HepG2 (cell line): ENCODE results near the gene PREX1. TPM values are rescaled to one million over a fixed set of nuclear protein-coding genes. Genes with fewer than 3 reads are reported as not detected.

ENCODE experiments used
- FLYWCH1 ChIP-seq: sonication (generic); formaldehyde crosslinking; IDR thresholded peaks from 2 replicates; pipeline ENCODE4 v1.8.1; 2023; ENCODE audit warnings: mild to moderate bottlenecking, missing genetic modification reagents
- HES4 ChIP-seq: sonication (generic); formaldehyde crosslinking; IDR thresholded peaks from 2 replicates; pipeline ENCODE4 v1.9.0; 2021; ENCODE audit warnings: mild to moderate bottlenecking, missing genetic modification reagents, borderline replicate concordance
- NR2F1 ChIP-seq, 2 experiments: fragments of 450-650 bp in 1 of 2; formaldehyde crosslinking in 1 of 2; IDR thresholded peaks; 2 replicates each; pipeline versions ENCODE4 v1.5.0 to v1.6.1; 2016 to 2020; ENCODE audit warnings: mild to moderate bottlenecking in 1 of 2, missing compliant biosample characterization in 1 of 2, missing genetic modification reagents in 1 of 2, moderate library complexity in 1 of 2
- STAG1 ChIP-seq: sonication (generic); formaldehyde crosslinking; IDR thresholded peaks from 2 replicates; pipeline ENCODE4 v1.4.0; 2020; ENCODE audit warnings: missing genetic modification reagents
- TSC22D2 ChIP-seq: sonication (generic); formaldehyde crosslinking; IDR thresholded peaks from 2 replicates; pipeline ENCODE4 v1.5.1; 2020; ENCODE audit warnings: missing genetic modification reagents, mild to moderate bottlenecking, borderline replicate concordance
- ZFP90 ChIP-seq: sonication (generic); formaldehyde crosslinking; IDR thresholded peaks from 2 replicates; pipeline ENCODE4 v1.8.0; 2022; ENCODE audit warnings: missing genetic modification reagents, mild to moderate bottlenecking, inconsistent platforms, borderline replicate concordance
- ZFYVE20 ChIP-seq: sonication (generic); formaldehyde crosslinking; IDR thresholded peaks from 2 replicates; pipeline ENCODE4 v1.8.0; 2023; ENCODE audit warnings: low read depth, mild to moderate bottlenecking, moderate library complexity, missing genetic modification reagents, borderline replicate concordance
- ZNF124 ChIP-seq: sonication (generic); formaldehyde crosslinking; IDR thresholded peaks from 2 replicates; pipeline ENCODE4 v1.4.0; 2020; ENCODE audit warnings: missing genetic modification reagents
- ZNF33B ChIP-seq: sonication (generic); formaldehyde crosslinking; IDR thresholded peaks from 2 replicates; pipeline ENCODE4 v1.5.1; 2020; ENCODE audit warnings: mild to moderate bottlenecking, missing genetic modification reagents
- ZNF543 ChIP-seq: sonication (generic); formaldehyde crosslinking; IDR thresholded peaks from 2 replicates; pipeline ENCODE4 v1.4.0; 2020; ENCODE audit warnings: mild to moderate bottlenecking, missing genetic modification reagents
- ZNF547 ChIP-seq: sonication (generic); formaldehyde crosslinking; IDR thresholded peaks from 2 replicates; pipeline ENCODE4 v1.5.1; 2020; ENCODE audit warnings: mild to moderate bottlenecking, missing genetic modification reagents
- ZNF589 ChIP-seq: sonication (generic); formaldehyde crosslinking; conservative IDR thresholded peaks from 2 replicates; pipeline ENCODE4 v1.8.0; 2022; ENCODE audit warnings: mild to moderate bottlenecking, moderate library complexity, missing genetic modification reagents
- ZNF782 ChIP-seq: sonication (generic); formaldehyde crosslinking; IDR thresholded peaks from 2 replicates; pipeline ENCODE4 v1.4.0; 2020; ENCODE audit warnings: missing genetic modification reagents, mild to moderate bottlenecking, borderline replicate concordance
- ZNF792 ChIP-seq: IDR thresholded peaks from 2 replicates; pipeline ENCODE4 v1.6.1; 2016
- ZNF878 ChIP-seq: sonication (generic); formaldehyde crosslinking; IDR thresholded peaks from 2 replicates; pipeline ENCODE4 v1.8.1; 2023; ENCODE audit warnings: mild to moderate bottlenecking, missing genetic modification reagents, moderate library complexity
- ZSCAN31 ChIP-seq: sonication (generic); formaldehyde crosslinking; IDR thresholded peaks from 2 replicates; pipeline ENCODE4 v1.5.0; 2020; ENCODE audit warnings: low read depth, mild to moderate bottlenecking, missing genetic modification reagents
- polyA plus RNA-seq, 8 experiments: library from polyadenylated mRNA; depleted of rRNA in 3 of 8; stranded (reverse) in 7 of 8; unstranded in 1 of 8; fragments of >200 nt; fragmentation: Illumina TruSeq in 4 of 8; extraction: Trizol in 4 of 8; gene quantifications; 2 replicates each; pipeline versions ENCODE4 v1.2.1 to v1.2.3, GENCODE V29; 2011 to 2016; ENCODE audit warnings: low read depth in 4 of 8, missing spikeins in 1 of 8, mixed read lengths in 1 of 8; ENCODE audit not compliant: insufficient read depth in 1 of 8
- total RNA-seq, 5 experiments: library from RNA; depleted of rRNA; stranded (reverse); fragments of >200 nt; fragmentation: Illumina TruSeq; extraction: Trizol; gene quantifications; 2 replicates each; pipeline ENCODE4 v1.2.3, GENCODE V29; 2016; ENCODE audit warnings: low read depth in 1 of 5
- TF ChIP-seq, protein P1 (sequence below): sonication (generic); formaldehyde crosslinking; IDR thresholded peaks from 2 replicates; pipeline ENCODE4 v1.5.0; 2020; ENCODE audit warnings: mild to moderate bottlenecking, missing genetic modification reagents
- TF ChIP-seq, protein P2 (sequence below): sonication (generic); formaldehyde crosslinking; conservative IDR thresholded peaks from 2 replicates; pipeline ENCODE4 v1.8.0; 2022; ENCODE audit warnings: missing genetic modification reagents
- TF ChIP-seq, protein P3 (sequence below): sonication (generic); formaldehyde crosslinking; conservative IDR thresholded peaks from 2 replicates; pipeline ENCODE4 v1.8.1; 2023; ENCODE audit warnings: missing genetic modification reagents
- TF ChIP-seq, protein P4 (sequence below): fragments of 450-650 bp; IDR thresholded peaks from 2 replicates; pipeline ENCODE4 v1.6.1; 2017
- TF ChIP-seq, protein P5 (sequence below): IDR thresholded peaks from 2 replicates; pipeline ENCODE4 v1.6.1; 2018; ENCODE audit warnings: missing genetic modification reagents

The PREX1 gene
- total and polyA plus RNA-seq, 2 of the 13 experiments (the other 11 are each of a cell fraction or from before 2014, with no cell fraction given): 0.02 to 0.04 TPM

DNA sequence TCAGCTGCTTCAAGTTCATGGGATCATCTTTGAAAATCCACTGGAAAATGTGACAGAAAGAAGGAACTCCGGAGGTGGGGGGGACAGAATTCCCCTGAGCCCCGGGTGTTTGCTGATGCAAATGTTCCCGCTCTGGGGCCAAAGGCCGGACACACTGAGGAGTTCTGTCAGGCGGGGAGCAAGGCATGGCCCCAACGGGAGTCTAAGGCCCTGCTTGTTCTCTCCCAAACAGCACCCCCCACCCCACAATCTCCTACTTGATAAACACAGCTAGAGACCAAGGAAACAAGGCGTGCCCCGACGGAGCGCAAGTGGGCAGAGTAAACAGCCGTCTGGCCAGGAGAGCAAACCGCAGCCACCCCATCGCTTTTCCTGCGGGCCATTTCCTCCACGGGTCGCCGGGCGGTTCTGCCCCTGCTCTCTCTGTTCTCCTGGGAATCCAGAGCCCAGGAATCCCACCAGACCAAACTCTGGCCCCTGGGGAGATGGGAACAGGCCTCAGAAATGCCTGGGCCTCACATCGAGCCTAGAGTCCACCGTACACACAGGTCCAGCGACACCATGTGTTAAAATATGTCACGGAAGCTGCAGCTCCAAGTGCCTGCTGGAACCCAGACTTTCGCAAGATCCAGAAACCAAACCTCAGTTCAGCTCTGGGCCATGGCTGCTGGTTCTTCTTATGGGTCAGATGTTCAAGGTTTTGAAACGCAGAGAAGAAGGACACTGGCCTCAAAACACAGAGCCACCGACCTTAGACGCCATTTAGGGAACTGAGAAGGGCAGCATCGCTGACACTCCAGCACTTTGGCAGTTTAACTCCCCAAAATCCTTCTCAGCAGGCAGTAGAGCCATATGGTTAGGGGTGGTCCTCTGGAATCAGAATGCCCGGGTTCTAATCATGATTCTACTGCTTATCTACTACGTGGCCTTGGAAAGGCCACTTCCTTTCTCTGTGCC, 104.2 kb downstream of the PREX1 start (continued):
- TF ChIP-seq, protein P1, sequence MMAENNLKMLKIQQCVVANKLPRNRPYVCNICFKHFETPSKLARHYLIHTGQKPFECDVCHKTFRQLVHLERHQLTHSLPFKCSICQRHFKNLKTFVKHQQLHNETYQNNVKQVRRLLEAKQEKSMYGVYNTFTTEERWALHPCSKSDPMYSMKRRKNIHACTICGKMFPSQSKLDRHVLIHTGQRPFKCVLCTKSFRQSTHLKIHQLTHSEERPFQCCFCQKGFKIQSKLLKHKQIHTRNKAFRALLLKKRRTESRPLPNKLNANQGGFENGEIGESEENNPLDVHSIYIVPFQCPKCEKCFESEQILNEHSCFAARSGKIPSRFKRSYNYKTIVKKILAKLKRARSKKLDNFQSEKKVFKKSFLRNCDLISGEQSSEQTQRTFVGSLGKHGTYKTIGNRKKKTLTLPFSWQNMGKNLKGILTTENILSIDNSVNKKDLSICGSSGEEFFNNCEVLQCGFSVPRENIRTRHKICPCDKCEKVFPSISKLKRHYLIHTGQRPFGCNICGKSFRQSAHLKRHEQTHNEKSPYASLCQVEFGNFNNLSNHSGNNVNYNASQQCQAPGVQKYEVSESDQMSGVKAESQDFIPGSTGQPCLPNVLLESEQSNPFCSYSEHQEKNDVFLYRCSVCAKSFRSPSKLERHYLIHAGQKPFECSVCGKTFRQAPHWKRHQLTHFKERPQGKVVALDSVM (CRISPR knock-in tag): no peak; the same call in 1 of the 2 replicates
- TF ChIP-seq ZNF589 (no peak), HES4 (0 out of 2 replicates have a peak, but pooled peaks have one; percentile 61), ZNF792 (CRISPR knock-in tag) (peak; percentile 27; the same call in 1 of the 2 replicates), ZNF33B (CRISPR knock-in tag) (0 out of 2 replicates have a peak, but pooled peaks have one; percentile 19), ZFP90 (CRISPR knock-in tag) (no peak), ZSCAN31 (CRISPR knock-in tag) (0 out of 2 replicates have a peak, but pooled peaks have one; percentile 20), ZNF878 (no peak), ZNF124 (CRISPR knock-in tag) (no peak; the same call in 1 of the 2 replicates), ZNF547 (CRISPR knock-in tag) (no peak; the same call in 1 of the 2 replicates), STAG1 (peak; percentile 69), ZNF782 (no peak), TSC22D2 (CRISPR knock-in tag) (no peak), NR2F1 (CRISPR knock-in tag; IDR thresholded peaks at IDR 0.05) (no peak), ZNF543 (CRISPR knock-in tag) (peak; percentile 86; the same call in 1 of the 2 replicates), FLYWCH1 (CRISPR knock-in tag) (no peak), ZFYVE20 (CRISPR knock-in tag) (no peak)
- TF ChIP-seq, protein P2, sequence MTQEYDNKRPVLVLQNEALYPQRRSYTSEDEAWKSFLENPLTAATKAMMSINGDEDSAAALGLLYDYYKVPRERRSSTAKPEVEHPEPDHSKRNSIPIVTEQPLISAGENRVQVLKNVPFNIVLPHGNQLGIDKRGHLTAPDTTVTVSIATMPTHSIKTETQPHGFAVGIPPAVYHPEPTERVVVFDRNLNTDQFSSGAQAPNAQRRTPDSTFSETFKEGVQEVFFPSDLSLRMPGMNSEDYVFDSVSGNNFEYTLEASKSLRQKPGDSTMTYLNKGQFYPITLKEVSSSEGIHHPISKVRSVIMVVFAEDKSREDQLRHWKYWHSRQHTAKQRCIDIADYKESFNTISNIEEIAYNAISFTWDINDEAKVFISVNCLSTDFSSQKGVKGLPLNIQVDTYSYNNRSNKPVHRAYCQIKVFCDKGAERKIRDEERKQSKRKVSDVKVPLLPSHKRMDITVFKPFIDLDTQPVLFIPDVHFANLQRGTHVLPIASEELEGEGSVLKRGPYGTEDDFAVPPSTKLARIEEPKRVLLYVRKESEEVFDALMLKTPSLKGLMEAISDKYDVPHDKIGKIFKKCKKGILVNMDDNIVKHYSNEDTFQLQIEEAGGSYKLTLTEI (CRISPR knock-in tag): no peak
- TF ChIP-seq, protein P3, sequence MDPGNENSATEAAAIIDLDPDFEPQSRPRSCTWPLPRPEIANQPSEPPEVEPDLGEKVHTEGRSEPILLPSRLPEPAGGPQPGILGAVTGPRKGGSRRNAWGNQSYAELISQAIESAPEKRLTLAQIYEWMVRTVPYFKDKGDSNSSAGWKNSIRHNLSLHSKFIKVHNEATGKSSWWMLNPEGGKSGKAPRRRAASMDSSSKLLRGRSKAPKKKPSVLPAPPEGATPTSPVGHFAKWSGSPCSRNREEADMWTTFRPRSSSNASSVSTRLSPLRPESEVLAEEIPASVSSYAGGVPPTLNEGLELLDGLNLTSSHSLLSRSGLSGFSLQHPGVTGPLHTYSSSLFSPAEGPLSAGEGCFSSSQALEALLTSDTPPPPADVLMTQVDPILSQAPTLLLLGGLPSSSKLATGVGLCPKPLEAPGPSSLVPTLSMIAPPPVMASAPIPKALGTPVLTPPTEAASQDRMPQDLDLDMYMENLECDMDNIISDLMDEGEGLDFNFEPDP (CRISPR knock-in tag): peak; percentile 94; the same call in 1 of the 2 replicates
- TF ChIP-seq, protein P4, sequence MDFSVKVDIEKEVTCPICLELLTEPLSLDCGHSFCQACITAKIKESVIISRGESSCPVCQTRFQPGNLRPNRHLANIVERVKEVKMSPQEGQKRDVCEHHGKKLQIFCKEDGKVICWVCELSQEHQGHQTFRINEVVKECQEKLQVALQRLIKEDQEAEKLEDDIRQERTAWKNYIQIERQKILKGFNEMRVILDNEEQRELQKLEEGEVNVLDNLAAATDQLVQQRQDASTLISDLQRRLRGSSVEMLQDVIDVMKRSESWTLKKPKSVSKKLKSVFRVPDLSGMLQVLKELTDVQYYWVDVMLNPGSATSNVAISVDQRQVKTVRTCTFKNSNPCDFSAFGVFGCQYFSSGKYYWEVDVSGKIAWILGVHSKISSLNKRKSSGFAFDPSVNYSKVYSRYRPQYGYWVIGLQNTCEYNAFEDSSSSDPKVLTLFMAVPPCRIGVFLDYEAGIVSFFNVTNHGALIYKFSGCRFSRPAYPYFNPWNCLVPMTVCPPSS: no peak
- TF ChIP-seq, protein P5, sequence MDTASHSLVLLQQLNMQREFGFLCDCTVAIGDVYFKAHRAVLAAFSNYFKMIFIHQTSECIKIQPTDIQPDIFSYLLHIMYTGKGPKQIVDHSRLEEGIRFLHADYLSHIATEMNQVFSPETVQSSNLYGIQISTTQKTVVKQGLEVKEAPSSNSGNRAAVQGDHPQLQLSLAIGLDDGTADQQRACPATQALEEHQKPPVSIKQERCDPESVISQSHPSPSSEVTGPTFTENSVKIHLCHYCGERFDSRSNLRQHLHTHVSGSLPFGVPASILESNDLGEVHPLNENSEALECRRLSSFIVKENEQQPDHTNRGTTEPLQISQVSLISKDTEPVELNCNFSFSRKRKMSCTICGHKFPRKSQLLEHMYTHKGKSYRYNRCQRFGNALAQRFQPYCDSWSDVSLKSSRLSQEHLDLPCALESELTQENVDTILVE (CRISPR knock-in tag): no peak
